Activated CD4-positive, alpha-beta T cell treated with anti-CD3 and anti-CD28 coated beads, Interleukin-2, Interleukin-6, amounts not matched to agents 100 ng/mL and 50 ng/mL, durations not matched to agents 16 hours and 8 hours (primary cell): ENCODE data around the gene PRKD2.
A peak's percentile ranks its signal among the peaks of the same experiment; 100 is the strongest.
"Not testable (repeated sequence)": the region's sequence is repeated elsewhere in the genome, so short reads cannot be mapped to it uniquely, and the experiment has no call there.

Experiments
- DNase-seq: peaks from one replicate; pipeline ENCODE4 v3.0.0-alpha.2; 2020

Gene PRKD2

DNA sequence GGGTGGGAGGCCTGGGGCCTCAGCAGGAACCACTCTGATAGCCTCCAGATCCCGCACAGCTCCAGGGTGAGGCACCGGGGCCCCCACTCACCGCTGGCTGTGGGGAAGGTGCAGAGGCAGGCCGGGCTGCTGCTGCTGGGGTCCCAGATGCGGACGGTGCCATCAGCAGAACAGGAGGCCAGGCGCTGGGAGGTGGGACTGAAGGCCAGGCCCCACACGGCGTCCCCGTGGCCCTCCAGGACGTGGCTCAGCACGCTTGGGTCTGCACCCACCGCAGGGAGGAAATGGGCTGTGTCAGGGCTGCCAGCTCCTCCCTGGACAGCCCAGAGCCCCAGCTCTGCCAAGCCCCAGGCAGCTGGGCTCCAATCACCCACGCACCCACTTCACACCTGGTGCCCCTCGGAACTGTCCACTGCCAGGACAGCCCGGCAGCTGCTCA is 6.1 kb upstream of the PRKD2 start:
- no peak for DNase-seq

DNA sequence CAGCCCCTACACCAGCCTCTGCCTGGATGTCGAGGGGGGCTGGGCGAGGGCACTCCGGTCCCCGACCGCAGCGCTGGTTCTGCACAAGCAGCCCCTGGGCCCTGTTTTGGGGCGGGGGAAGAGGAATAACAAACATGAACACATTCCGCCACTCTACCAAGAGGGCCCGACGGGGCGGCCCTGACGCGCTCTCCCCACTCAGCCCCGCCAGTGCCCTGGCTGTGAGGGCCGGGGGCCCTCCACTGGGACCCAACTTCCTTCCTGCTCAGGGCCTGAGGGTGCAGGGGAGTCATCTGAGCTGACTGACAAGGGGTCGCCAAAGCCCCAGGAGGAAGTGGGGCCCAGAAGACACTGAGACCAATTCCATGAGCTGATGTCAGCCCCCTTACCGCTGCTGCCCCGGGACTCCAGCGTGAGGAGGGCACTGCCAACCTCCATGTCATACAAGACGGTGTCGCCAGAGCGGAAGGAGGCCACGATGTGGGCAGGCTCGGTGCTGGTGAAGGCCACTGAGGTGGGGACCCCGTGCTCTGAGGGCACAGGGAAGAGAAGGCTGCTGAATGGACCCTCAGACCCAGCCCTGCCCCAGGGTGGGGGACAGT is 5.6 kb upstream of the PRKD2 start:
- no peak for DNase-seq

DNA sequence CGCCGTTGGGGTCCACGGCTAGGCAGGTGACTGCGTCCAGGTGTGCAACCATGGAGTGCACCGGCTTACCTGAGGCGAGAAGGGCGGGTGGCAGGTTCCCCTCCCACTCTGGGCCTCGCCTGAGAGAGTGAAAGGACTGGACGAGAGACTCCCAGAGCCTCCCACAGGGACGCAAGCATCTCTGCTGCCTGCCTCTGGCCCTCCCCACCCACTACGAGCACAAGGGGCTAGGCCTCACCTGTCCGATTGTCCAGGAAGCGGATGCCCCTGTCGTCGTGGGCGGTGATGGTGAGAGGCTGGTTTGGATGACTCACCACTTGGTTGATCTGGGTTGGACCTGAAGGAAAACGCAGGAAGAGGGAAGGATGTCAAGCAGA is 5.1 kb upstream of the PRKD2 start:
- no peak for DNase-seq

DNA sequence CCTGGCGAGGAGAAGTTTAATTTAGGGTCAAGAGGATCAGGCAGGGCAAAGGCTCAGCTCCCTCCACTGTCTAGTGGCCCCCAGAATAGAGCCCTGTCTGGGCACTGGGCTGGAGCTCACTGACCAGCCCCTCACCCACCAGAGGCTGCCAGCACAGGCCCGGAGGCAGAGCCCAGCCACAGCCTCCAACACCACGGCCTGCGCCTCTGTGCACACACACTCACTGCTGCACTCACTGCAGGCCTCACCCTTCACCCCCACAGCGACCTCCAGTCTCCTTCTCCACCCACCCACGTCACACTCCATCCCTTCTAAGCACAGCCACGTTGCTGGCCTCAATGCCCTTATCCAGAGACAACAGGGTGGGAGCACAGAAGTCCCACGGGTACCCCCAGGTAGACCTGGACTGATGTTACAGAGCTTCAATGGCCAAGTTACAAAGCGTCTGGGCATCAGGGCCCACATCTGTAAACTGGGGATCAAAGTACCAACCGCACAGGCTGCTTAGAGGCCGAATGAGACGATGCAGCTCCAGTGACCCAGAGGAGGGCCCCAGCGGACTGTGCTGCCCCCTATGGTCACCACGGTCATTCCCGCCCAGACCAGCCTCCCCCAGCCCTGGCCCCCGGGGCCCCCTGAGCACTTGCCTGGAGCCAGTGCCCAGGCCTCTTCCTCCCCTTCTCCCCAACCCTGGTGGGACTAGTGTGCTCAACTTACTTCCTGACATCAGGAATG is 4.5 kb upstream of the PRKD2 start:
- DNase-seq = no peak

DNA sequence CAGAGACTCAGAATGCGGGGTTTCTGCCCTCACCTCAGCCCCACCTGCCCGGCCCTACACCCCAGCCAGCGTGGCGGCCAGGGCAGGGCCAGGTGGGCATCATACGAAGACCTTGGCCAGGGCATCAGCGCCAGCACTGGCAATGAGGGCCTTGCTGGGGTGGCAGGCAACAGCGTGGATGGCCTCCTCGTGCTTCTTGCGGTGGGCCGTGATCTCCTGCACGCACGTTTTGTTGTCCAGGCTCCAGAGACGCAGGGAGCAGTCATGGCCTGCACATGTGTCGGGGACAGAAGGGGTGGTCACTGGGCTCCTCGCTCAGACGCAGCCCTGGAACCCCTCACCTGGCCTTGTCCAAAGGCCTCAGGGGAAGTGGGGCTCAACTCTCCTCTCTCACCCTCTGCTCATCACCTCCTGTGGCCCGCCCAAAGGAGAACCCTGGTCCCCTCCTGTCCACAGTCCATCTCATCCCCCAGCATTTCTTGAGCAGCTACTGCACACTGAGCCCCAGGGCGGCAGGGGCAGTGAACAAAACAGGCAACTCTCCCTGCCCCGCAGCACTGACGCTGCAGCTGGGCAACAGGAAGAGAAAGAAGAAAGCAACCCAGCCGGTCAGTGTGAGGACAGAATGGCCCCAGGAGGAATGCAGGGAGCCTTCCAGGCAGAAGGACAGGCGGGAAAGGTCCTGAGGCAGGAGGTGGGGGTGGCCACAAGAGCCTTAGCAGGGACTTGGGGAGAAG is 3.8 kb upstream of the PRKD2 start:
- DNase-seq = no peak

DNA sequence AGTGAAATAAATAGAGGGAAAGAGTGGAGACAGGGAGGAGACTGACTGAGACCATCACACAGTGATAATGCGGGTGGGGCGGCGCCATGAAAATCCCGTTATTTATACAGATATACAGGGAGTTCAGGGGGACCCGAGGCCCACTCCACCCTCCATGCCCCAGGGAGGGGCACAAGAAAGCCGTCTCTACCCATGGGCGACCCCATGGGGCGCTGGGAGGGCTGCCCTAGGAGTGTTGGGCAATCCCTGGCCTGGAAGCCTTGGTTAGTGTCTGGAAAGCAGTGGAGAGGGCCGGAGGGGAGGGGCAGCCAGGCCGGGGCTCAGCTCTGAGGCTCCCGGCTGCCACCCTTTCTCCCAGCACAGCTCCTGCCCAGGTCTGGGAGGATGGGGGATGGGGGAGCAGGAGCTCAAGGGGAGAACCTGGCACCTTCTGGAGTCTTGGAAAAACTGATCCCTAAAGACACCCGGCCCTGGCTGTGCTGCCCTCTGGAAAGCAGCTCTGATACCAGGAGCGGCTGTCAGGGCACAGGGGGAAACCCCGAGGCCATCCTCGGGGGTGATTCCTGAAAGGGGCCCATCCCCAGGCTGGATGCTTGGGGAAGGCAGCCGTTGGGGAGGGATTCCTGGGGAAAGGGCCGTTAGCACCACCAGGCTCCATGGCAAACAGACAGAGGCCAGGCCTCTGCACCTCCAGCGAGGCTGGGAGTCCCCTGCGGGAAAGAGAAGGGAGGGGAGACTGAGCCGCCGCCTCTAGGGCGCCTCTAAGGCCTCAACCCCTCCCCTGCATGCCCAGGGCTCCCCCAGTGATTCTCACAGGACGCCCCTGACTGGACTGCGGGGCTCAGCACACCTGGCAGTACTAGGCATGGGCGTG is 3.0 kb upstream of the PRKD2 start:
- no peak for DNase-seq

DNA sequence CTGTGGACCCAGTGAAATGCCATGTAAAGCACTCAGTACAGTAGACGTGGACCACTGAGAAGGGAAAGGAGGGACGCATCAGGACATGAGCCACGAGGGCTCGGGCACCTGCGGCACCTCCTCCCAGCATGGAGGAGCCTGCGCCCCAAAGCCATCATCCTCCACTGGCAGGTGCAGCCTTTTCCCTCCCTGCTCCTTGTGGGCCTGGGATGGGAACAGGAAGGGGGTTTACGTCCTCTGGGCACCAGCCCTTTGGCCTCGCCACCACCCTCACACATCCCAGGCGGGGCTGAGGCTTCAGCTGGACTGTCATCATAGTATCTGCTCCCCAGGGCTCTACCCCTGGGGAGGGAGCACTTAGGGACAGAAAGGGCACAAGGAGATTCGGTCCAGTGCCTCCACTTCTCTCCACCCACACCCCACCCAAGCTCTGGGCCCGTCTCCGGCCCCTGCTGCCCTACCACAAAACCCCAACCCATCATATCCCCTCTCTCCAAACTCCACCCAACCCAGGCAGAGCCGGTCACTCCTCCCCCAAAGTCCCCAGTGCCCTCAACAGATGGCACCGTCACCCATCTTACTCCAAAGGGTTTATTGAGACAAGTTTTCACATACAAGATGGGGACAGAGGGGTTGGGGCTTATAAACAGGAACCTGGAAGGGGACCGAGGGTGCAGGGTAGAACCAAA is 2.2 kb upstream of the PRKD2 start:
- DNase-seq = no peak

DNA sequence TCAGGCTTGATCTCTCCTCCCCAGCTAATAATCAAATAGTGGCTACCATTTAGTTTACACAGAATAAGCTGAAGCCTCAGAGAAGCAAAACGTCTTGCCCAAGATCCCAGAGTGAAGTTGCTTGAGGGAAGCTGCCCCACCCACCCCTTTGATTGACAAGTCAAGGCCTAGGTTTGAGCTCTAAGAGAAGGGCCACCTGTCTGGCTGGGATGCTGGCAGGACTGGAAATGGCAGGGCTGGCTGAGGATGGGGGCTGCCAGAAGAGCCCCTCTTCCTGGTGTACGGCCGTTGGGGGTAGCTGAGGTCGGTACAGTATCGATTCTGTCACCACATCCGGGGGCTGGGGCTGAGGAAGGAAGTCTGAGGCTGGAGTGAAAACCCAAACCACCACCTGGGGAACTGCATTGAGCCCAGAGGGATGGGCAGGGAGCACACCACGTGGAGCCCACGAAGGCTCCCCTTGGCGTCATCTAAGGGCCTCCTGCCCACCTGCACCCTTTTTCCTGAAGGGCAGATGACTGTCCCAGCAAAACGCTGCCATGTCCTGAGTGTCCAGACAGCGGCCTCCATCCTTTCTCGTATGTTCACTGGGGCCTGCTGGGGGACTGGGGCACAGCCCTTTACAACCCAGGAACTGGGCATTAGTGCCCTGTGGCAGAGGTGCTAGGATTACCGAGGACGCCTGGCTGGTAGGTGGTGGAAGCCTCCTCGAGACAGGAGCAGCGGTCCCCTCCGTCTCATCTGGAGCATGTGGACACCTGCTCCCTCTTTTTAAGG is 1.4 kb upstream of the PRKD2 start:
- peak; percentile 83 for DNase-seq

DNA sequence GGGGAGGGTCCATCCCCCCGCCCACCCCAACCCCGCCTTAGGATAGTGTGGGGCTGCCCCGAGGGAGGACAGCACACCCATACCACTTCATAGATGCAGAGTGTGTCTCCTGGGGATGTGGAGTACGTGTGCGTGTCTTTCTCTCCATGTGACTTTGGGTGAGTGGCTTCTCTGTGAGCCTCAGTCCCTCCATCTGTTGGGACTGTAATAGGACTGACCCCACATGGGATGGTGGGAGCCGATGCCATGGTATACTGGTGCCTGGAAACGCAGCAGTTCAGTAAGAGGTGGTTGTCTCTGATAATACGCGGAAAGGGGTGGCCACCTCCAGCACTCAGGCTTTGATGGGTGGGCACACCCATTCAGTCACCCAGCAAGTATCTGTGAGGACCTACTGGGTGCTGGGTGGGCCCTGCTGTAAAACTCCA is 816 bp upstream of the PRKD2 start:
- DNase-seq = peak; percentile 36

DNA sequence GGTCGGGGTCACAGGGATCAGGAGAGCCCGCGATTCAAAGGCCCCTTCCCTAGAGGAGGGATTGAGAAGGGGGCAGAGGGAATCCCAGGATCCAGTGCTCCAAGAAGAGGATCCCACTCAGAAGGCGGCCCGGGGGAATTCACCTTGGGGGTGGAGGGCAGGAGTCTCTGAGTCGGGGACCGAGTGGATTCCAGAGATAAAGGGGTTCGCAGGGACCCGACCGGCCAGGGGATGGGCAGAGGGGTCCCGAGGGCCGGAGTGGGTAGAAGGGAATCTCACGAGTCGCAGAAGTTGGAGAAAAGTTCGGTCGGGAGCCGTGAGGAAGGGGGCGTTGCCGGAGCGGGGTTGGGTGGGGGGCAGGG is 261 bp downstream of the PRKD2 start:
- no peak for DNase-seq

DNA sequence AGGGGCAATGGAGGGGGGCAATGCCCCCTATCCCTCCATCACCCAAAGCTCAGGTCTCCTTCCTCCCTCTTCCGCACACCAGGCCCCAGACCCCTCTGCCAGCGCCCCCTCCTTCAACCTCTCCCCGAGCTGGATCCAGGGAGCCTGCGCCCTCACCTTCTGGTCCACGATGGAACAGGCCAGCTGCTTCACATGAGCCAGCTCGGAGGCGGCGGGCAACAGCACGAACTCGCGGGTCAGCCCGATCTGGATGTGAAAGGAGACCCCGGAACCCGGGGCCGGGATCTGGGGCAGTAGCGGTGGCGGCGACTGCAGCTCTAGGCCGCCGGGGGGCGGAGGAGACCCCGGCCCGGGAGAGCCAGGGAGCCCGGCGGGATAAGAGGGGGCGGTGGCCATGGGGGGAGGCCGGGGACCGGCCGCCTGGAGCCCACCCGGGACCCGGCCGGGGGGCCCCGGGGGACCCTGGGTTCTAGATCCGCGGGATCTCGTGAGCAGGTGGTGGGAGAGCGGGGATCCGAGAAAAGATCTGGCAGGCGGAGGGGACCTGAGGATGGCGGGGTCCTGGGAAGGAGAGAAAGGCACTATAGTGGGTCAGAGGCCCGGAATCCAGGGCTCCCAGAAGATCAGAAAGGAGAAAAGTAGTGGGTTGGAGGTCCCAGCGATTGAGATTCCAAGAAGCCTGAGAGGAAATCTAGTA is 791 bp downstream of the PRKD2 start:
- DNase-seq = peak; percentile 32

DNA sequence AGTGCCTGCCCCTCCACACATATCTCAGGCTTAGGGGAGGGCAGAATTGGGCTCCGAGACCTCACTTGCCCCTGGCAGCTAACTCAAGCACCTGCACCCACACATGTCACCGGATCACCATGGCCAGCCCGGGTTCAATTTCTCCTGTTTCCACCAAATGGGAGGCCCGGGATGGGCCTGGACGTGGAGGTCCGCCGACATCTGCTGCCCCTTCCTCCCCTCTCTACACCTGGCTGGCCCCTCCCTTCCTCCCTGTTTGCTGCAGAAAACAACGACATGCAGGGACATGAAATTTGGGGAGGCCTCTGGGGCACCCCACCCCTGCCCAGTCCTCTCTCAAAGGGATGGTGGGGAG is 1.3 kb downstream of the PRKD2 start:
- DNase-seq = no peak

DNA sequence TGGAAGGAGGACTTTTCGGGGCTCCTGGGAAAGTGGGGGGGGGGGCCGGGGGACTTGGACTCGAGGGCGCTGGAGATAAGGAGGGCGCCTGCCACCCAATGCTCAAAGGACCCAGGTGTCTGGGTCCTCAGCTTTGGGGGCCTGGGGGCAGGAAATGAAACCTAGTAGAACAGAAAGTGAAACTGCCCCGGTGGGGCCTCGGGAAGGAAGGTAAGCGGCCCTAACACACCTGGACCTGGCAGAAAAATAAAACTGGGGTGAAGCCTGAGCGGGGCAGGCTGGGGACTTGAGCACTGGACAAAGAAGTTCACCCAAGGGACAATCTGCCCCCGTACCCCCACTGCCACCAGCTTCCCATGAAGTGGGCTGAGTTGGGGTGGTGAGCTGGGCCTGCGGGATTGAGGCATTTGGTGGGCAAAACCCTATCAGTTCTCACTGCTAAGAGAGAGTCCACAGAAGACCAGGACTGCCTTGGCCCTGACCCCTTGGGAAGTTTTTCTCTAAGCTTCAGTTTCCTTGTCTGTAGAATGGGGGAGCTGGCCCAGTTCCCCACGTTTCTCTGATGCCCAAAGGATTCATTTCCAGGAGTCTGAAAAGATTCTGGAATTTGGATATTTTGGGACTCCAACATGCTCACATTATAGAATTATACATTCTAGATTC is 2.3 kb downstream of the PRKD2 start:
- DNase-seq = peak; percentile 76

DNA sequence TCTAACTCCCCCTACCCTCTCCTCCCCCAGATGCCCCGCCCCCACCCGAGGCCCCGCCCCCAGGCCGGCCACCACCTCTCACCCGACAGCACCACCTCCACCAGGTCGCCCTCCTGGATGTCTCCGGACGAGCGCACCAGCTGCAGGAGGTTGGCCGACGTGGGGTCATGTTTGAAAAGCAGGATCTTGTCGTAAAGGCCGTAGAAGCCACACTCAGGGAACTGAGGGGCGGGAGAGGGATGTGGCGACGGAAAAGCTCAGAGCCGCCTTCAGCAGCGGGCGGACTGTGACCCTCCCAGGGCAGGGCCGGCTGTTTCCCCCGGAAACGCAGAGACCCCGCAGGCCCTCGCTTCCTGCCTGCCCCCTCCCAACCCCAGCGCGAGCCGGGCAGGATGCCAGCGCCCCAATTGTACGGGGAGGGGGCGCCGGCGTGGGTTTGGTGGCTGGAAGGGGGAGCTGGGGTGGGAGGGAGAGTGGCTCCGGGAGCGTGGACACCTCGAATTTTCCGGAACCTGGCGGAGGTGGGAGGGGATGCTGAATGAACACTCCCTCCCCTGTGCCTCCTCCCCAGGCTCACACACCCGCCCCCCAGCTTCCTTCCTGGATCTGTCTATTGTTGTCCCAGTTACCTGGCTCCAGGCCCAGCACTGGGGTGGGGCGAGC is 3.0 kb downstream of the PRKD2 start:
- DNase-seq = peak; percentile 75

DNA sequence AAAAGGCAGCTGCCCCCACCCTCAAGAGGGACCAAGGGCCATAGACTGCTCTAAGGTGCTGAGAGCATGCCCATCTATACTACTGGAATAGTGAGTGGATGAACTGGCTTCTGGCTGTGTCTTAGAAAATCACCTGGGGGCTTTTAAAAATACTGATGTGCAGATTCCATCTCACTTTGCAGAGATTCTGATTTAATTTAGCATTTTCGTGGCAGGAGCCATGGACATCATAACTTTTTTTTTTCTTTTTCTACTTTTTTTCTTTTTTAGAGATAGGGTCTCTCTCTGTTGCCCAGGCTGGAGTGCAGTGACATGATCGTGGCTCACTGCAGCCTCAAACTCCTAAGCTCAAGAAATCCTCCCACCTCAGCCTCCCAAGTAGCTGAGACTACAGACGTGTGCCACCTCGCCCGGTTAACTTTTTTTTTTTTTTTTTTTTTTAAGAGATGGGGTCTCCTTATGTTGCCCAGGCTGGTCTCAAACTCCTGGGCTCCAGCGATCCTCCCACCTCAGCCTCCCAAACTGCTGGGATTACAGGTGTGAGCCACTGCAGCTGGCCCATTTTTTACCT is 4.1 kb downstream of the PRKD2 start:
- DNase-seq = not testable (repeated sequence)

DNA sequence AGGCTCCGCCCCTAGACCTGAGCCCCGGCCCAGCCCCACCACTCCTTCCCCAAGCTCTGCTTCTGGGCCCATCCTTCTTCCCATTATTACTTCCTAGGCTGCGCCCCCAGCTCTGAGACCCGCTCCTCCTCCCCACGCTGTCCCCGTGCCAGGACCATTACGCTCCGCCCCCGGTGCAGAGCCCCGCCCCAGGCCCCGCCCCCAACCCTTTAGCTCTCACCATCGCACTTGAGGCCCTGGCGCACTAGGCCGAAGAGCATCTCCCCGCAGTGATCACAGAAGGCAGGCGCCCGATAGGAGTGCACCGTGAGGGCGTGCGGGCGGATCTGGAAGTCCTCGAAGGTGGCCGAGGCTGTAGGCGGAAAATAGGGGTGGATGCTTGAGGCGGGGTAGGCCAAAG is 6.2 kb downstream of the PRKD2 start:
- no peak for DNase-seq

DNA sequence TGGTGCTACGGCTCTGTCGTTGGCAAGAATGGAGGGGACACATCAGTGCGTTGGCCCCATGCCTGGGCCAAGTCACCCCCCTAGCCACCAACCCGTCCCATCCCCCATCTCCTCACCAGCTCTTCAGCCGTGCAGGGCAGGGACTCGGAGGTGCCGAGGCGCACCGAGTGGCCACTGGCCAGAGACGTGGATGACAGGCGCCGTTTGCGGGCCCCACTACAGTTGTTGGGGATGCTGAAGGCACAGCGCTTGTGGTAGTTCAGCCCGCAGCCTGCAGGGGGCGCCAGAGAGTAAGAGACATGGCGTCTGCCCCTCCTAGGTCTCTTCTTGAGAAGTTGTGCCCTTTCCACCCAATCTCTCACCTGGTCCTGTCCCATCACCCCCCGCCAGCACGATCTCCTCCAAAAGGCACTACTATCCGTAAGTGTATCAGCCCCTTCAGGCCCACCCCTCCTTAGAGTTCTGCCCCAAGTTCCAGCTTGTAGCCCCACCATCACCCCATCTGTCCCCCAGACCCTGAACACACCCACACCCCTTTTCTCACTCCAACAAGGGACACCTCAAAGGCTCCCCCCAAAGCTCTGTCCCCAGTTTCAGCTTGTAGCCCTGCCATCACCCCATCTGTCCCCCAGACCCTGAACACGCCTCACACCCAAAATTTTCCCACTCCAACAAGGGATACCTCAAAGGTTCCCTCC is 12.4 kb downstream of the PRKD2 start:
- peak; percentile 88 for DNase-seq

DNA sequence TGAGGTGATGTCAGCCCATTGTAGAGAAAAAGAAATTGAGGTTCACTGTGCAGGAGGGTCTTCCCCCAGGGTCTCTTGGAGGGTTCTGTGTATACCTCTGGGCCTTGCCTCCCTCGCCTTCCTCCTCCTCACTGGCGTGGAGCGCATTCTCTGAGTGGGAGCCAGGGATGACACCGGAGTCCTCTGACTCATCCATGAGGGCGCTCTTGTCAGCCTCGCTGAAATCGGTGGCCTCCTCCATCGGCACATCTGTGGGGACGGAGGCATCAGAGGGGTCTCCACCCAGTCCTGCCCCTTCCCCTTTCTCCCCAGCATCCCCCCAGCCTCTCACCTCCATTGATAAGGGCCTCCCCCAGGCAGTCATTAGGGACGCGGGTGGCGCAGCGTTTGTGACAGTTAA is 16.2 kb downstream of the PRKD2 start:
- no peak for DNase-seq
